OCI-LY3 (cell line): ENCODE results near the gene KCNE4.

ENCODE experiments used
- H2AFZ ChIP-seq: fragments of 200-600, 300-600 bp; shearing (Covaris generic); 2 replicates; pipeline ENCODE4 v1.6.0; 2014; ENCODE audit warnings: antibody characterized with exemption, low read depth, low read length
- H3K27ac ChIP-seq: fragments of 200-600, 300-600 bp; sonication (generic); 2 replicates; pipeline ENCODE4 v1.5.1; 2014; ENCODE audit warnings: mild to moderate bottlenecking, low read length, moderate library complexity, mixed read lengths
- H3K27me3 ChIP-seq: fragments of 200-600, 300-600 bp; sonication (generic); 2 replicates; pipeline ENCODE4 v1.6.1; 2014; ENCODE audit warnings: low read depth, low read length, mixed read lengths
- H3K36me3 ChIP-seq: fragments of 200-600, 300-600 bp; sonication (generic); replicated peaks from 2 replicates; pipeline ENCODE3; 2014; ENCODE audit warnings: low read depth, low read length, mixed read lengths
- H3K4me1 ChIP-seq: fragments of 300-600, 200-600 bp; sonication (generic); 2 replicates; pipeline ENCODE4 v1.6.1; 2014; ENCODE audit warnings: low read length, mixed read lengths
- H3K4me2 ChIP-seq: fragments of 200-600, 300-600 bp; sonication (generic); 2 replicates; pipeline ENCODE4 v1.6.1; 2014; ENCODE audit warnings: low read length, mixed read lengths
- H3K4me3 ChIP-seq: fragments of 300-600, 200-600 bp; sonication (generic); 2 replicates; pipeline ENCODE4 v1.5.1; 2014; ENCODE audit warnings: antibody characterized with exemption, mild to moderate bottlenecking, low read length, moderate library complexity
- H3K79me2 ChIP-seq: fragments of 300-600, 200-600 bp; shearing (Covaris generic); 2 replicates; pipeline ENCODE4 v1.6.1; 2014; ENCODE audit warnings: mild to moderate bottlenecking, low read length, mixed read lengths
- H3K9ac ChIP-seq: fragments of 300-600, 200-600 bp; shearing (Covaris generic); 2 replicates; pipeline ENCODE4 v1.6.0; 2014; ENCODE audit warnings: mild to moderate bottlenecking, low read length, moderate library complexity
- H3K9me3 ChIP-seq: fragments of 200-600, 300-600 bp; shearing (Covaris generic); 2 replicates; pipeline ENCODE4 v1.6.1; 2014; ENCODE audit warnings: low read length, mixed read lengths; ENCODE audit not compliant: insufficient read depth
- H4K20me1 ChIP-seq: fragments of 200-600, 300-600 bp; sonication (generic); 2 replicates; pipeline ENCODE4 v1.6.1; 2016; ENCODE audit warnings: low read length, mixed read lengths; ENCODE audit not compliant: insufficient read depth
- CTCF ChIP-seq: fragments of 200-600, 300-600 bp; sonication (generic); IDR thresholded peaks from 2 replicates; pipeline ENCODE4 v1.5.1; 2014; ENCODE audit warnings: antibody characterized with exemption, low read length, low read depth
- EZH2phosphoT487 ChIP-seq: fragments of 200-600 bp; shearing (Covaris generic); IDR thresholded peaks from 2 replicates; pipeline ENCODE4 v1.6.1; 2018; ENCODE audit warnings: antibody characterized with exemption, mixed run types, low read depth

The KCNE4 gene

DNA sequence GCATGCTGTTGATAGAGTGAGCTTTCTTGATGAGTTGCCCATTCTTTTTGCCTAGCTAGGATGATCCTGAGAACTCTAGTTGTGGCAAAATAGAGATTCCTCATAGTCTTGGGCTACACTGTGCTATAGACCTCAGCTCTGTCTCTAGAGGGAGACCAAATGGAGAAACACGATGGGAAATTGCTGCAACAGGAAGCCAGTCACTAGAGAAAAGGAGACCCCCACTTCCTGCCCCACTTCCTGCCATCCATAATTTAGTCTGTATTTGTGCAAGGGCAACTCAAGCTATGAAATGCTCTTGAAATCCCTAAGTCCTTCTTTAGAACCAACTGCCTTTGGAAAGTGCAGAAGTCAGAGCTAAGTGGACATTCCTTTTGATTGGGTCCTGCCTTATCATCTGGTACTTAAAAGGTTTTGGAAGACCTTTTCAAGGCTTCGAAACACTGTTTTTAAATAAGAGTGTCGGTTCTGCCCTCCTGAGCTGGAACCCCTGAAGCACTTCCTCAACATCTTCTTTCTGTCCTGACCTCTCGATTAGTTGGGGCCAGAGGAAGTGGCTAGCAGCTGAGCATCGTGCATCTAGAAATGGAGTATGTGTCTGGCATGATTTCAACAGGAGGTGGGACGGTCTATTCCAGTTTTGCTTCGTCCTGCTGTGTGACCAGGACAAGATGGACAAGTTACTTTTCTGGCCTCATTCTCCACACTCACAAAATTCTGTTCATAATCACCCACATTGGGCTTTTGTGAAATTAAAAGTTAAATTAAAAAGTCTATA is 8.6 kb upstream of the KCNE4 start:
- Histone ChIP-seq H3K4me1 (0 out of 2 replicates have a peak, but pooled peaks cover 2% of the 10 kb centered on the region), H3K4me2 (no peak overlapping the region), H4K20me1 (no peaks in the 10 kb centered on the region), H3K9ac (no peak overlapping the region), H3K4me3 (no peak overlapping the region), H3K79me2 (no peaks in the 10 kb centered on the region), H2AFZ (no peak overlapping the region), H3K27ac (no peak overlapping the region), H3K27me3 (no peaks in the 10 kb centered on the region), H3K36me3 (no peaks in the 10 kb centered on the region), H3K9me3 (no peaks in the 10 kb centered on the region)
- TF ChIP-seq CTCF (no peak), EZH2phosphoT487 (no peak)

DNA sequence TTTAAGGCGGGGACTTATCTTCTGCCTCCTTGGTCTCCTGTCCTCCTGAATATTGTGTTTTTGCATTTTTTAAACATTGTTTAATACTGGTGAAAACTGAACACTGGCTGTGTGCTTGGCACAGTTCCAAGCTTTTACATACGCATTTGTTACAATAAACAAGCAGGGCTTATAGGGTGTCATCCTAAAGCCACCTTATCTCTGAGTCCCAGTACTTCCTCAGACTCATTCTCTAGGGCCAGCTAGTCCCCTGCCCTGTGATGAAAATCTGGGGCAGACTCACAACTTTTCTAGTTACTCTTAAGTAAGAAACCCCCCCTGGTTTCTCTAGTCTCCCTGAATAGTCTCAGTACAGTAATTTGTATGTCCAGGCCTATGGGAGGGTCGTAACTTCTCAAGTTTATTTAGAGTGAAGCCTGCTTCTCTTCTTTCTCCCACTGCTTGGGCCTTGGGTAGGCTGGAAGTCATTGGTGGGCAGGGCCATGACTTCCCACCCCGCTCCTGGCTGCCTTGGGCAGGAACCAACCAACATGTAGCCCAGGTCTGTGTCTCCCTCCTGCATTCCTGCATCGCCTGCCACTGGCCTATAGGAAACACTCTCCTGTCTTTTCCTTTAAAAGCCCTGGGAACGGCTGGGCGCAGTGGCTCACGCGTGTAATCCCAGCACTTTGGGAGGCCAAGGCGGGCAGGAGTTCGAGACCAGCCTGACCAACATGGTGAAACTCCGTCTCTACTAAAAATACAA is 7.7 kb upstream of the KCNE4 start:
- H3K4me1 ChIP-seq, result 0 out of 2 replicates have a peak, but pooled peaks cover 2% of the 10 kb centered on the region
- no peak overlapping the region for H3K9ac ChIP-seq
- no peaks in the 10 kb centered on the region for H3K36me3 ChIP-seq
- H3K4me3 ChIP-seq, result no peak overlapping the region
- H2AFZ ChIP-seq, result no peak overlapping the region
- TF ChIP-seq CTCF, result no peak
- TF ChIP-seq EZH2phosphoT487, result no peak
- H3K9me3 ChIP-seq, result no peaks in the 10 kb centered on the region
- H4K20me1 ChIP-seq, result no peaks in the 10 kb centered on the region
- no peaks in the 10 kb centered on the region for H3K79me2 ChIP-seq
- no peak overlapping the region for H3K27ac ChIP-seq
- no peaks in the 10 kb centered on the region for H3K27me3 ChIP-seq
- no peak overlapping the region for H3K4me2 ChIP-seq

DNA sequence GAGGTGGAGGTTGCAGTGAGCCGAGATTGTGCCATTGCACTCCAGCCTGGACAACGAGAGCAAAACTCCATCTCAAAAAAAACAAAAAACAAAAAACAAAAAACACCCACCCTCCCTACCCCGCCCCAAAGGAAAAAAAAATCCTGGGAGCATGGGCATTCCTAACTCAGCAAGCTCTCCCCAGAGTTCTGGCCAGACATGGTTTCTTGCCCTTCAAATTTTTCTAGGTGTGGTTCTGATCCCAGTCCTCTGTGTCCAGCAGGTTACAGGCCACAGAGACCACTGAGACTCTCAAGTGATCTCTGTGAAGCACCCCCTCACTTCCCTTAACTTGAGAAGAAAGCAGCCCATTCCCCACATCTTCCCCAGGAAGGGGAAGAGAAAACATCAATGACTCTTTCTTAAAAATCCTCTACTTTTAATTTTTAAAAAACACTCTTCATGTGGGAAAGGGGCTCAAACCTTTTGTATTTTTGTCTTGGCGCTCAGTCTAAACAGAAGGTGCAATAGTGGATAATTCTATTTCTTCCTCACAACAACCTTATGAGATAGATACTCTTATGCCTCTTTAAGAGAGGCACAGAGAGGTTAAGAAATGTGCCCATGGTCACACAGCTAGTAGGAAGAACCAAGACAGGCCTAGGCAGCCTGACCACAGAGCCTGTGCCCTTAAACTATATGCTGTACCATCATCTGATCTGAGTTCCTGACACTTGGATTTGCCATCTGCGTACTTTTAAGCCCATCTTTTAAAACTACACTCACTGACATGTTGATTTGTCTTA is 6.9 kb upstream of the KCNE4 start:
- Histone ChIP-seq H4K20me1 (no peaks in the 10 kb centered on the region), H3K27me3 (no peaks in the 10 kb centered on the region), H3K4me3 (no peak overlapping the region), H3K4me2 (no peak overlapping the region), H3K9me3 (no peaks in the 10 kb centered on the region), H3K27ac (no peak overlapping the region), H3K4me1 (0 out of 2 replicates have a peak, but pooled peaks cover 2% of the 10 kb centered on the region), H2AFZ (no peak overlapping the region), H3K79me2 (no peaks in the 10 kb centered on the region), H3K9ac (no peak overlapping the region), H3K36me3 (no peaks in the 10 kb centered on the region)
- TF ChIP-seq EZH2phosphoT487 (no peak), CTCF (no peak)
